Muscle layer of colon (tissue), 2 donors: Measurements from ENCODE around the gene KRT17.

ENCODE experiments used
- H3K27ac ChIP-seq: one replicate; pipeline ENCODE4 v1.7.0; 2013; ENCODE audit warnings: low read depth, mild to moderate bottlenecking, low read length, moderate library complexity
- H3K27me3 ChIP-seq, 2 donors: one replicate each; pipeline ENCODE4 v1.7.0; 2013; ENCODE audit warnings: low read length in 2 of 2, mild to moderate bottlenecking in 2 of 2; ENCODE audit not compliant: insufficient read depth in 2 of 2, control insufficient read depth in 1 of 2
- H3K36me3 ChIP-seq: one replicate; pipeline ENCODE4 v1.7.0; 2013; ENCODE audit warnings: mild to moderate bottlenecking, low read length; ENCODE audit not compliant: insufficient read depth
- H3K4me1 ChIP-seq: one replicate; pipeline ENCODE4 v1.7.0; 2013; ENCODE audit warnings: mild to moderate bottlenecking, low read length; ENCODE audit not compliant: insufficient read depth
- H3K4me3 ChIP-seq, 2 donors: one replicate each; pipeline ENCODE4 v1.7.0; 2013; ENCODE audit warnings: low read length in 2 of 2, low read depth in 1 of 2, mild to moderate bottlenecking in 1 of 2, moderate library complexity in 1 of 2
- H3K9ac ChIP-seq: one replicate; pipeline ENCODE4 v1.7.0; 2013; ENCODE audit warnings: low read length
- H3K9me3 ChIP-seq: one replicate; pipeline ENCODE4 v1.7.0; 2013; ENCODE audit warnings: mild to moderate bottlenecking, low read length
- donor health status: abdominal sarcoma.
- donor health status: Adenocarcinoma of cecum.

Gene KRT17

DNA sequence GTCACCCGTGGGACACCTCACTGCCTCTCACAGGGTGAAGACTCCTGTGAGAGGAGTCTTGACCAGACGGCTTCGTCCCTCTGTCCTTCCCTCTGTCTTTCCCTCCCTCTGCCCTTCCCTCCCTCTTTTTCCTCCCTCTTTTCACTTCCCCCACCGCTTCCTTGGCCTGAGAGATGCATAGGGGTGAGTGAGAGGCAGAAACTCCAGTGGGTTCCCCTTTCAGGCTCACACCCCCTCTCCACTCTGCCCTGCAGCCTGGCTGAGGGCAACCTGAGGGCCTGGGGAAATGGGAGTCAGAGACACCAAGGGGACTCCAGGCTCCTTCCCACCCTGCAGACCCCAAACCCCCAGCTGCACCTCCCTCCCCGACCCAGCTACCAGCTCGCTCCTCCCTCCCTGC is 14.6 kb upstream of the KRT17 start:
- Histone ChIP-seq H3K36me3 (no peaks in the 10 kb centered on the region), H3K9ac (no peak overlapping the region), H3K4me3 (no peak overlapping the region), H3K9me3 (no peaks in the 10 kb centered on the region), H3K27me3 (no peaks in the 10 kb centered on the region), H3K27ac (no peak overlapping the region), H3K4me1 (peaks cover 10% of the 10 kb centered on the region)

- Histone ChIP-seq H3K27ac (no peak overlapping the region), H3K9ac (no peak overlapping the region), H3K4me1 (peaks cover 10% of the 10 kb centered on the region), H3K9me3 (no peaks in the 10 kb centered on the region), H3K27me3 (no peaks in the 10 kb centered on the region), H3K4me3 (no peak overlapping the region), H3K36me3 (no peaks in the 10 kb centered on the region)
These were observed 13.8 kb upstream of the KRT17 start for GRCh38 chr17:41638194-41638593.

DNA sequence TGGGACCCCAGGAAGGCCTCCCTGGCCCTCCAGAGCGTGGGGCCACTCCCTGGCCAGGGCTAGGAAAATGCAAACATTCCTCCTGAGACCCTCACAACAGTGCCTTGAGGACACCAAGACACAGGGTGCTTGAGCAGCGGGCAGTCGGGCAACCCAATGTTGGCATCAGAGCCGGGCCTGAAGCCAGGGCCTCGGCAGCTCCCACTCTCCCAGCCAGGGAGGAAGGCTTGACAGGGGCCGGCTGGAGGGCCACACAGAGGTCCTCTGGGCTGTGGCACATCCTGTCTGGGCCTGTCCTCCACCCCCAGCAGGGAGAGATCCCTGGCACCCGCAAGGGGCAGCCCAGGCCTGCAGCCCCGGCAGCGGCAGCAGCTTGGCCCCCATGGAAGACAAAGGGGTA is 12.3 kb upstream of the KRT17 start:
- Histone ChIP-seq H3K9me3 (no peaks in the 10 kb centered on the region), H3K27ac (no peak overlapping the region), H3K4me1 (peaks cover 10% of the 10 kb centered on the region), H3K36me3 (no peaks in the 10 kb centered on the region), H3K27me3 (no peaks in the 10 kb centered on the region), H3K9ac (no peak overlapping the region), H3K4me3 (no peak overlapping the region)

- Histone ChIP-seq H3K27me3 (no peaks in the 10 kb centered on the region), H3K4me3 (no peak overlapping the region), H3K9ac (no peak overlapping the region), H3K27ac (no peak overlapping the region), H3K4me1 (peaks cover 10% of the 10 kb centered on the region), H3K9me3 (no peaks in the 10 kb centered on the region), H3K36me3 (no peaks in the 10 kb centered on the region)
These were observed 11.0 kb upstream of the KRT17 start for GRCh38 chr17:41635121-41636097.

- H3K36me3 ChIP-seq: no peaks in the 10 kb centered on the region
- H3K27ac ChIP-seq: no peak overlapping the region
- peaks cover 10% of the 10 kb centered on the region for H3K4me1 ChIP-seq
- no peak overlapping the region for H3K4me3 ChIP-seq
- H3K9ac ChIP-seq: no peak overlapping the region
- H3K27me3 ChIP-seq: no peaks in the 10 kb centered on the region
- H3K9me3 ChIP-seq: no peaks in the 10 kb centered on the region
These were observed 10.3 kb upstream of the KRT17 start for GRCh38 chr17:41634639-41635038.

- Histone ChIP-seq H3K4me3 (no peak overlapping the region), H3K27ac (no peak overlapping the region), H3K4me1 (peaks cover 10% of the 10 kb centered on the region), H3K27me3 (no peaks in the 10 kb centered on the region), H3K9ac (no peak overlapping the region), H3K36me3 (no peaks in the 10 kb centered on the region), H3K9me3 (no peaks in the 10 kb centered on the region)
These were observed 9.3 kb upstream of the KRT17 start for GRCh38 chr17:41633556-41634199.

- Histone ChIP-seq H3K27ac (no peak overlapping the region), H3K4me1 (peaks cover 10% of the 10 kb centered on the region), H3K4me3 (no peak overlapping the region), H3K27me3 (no peaks in the 10 kb centered on the region), H3K9ac (no peak overlapping the region), H3K9me3 (no peaks in the 10 kb centered on the region), H3K36me3 (no peaks in the 10 kb centered on the region)
These were observed 8.2 kb upstream of the KRT17 start for GRCh38 chr17:41632482-41633105.

GRCh38 chr17:41631898-41632285 is 7.5 kb upstream of the KRT17 start:
- Histone ChIP-seq H3K4me3 (no peak overlapping the region), H3K27ac (no peak overlapping the region), H3K27me3 (no peaks in the 10 kb centered on the region), H3K9me3 (no peaks in the 10 kb centered on the region), H3K9ac (no peak overlapping the region), H3K36me3 (no peaks in the 10 kb centered on the region), H3K4me1 (peaks cover 10% of the 10 kb centered on the region)

DNA sequence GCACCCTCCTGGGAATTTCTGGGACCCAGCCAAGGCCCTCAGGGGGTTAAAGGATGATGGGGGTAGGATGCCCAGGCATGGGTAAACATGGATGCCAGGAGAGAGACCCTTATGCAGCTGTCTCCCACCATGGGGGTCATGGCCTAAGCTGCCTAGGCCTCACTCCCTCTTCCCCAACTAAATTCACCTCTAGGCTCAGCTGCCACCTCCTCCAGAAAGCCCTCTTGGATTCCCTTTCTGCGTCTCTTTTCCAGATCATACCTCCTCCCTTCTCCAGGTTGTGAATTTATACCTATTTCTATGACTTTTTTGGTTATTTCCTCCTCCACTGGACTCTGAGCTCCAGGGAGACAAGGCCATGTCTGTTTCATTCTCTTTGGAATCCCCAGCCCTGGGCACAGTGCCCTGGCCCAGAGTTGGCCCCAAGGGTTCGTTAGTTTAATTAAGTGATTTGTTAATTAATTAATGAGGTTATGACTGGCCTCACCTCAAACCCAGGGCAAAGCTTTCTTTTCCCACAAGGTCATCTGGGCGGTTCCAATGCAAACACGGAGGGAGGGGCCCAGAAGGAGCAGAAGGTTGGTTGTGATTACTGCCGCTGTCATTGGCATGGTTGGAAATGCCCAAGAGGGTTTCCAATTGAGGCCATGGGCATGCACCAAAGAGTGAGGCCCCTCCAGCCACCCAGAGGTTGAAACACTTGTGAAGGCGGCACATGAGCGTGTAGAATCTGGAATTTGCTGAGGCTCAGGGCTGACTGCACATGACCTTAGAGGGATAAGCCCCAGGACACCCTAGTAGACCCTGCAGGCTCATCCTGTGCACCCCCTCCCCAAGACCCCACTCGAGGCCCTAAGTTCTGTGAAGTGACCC is 6.9 kb upstream of the KRT17 start:
- H3K27me3 ChIP-seq: no peaks in the 10 kb centered on the region
- no peak overlapping the region for H3K9ac ChIP-seq
- no peaks in the 10 kb centered on the region for H3K9me3 ChIP-seq
- H3K36me3 ChIP-seq: no peaks in the 10 kb centered on the region
- H3K27ac ChIP-seq: no peak overlapping the region
- no peak overlapping the region for H3K4me3 ChIP-seq
- peaks cover 10% of the 10 kb centered on the region for H3K4me1 ChIP-seq

- Histone ChIP-seq H3K27me3 (no peaks in the 10 kb centered on the region), H3K27ac (no peak overlapping the region), H3K9ac (no peak overlapping the region), H3K4me1 (peaks cover 3% of the 10 kb centered on the region), H3K9me3 (no peaks in the 10 kb centered on the region), H3K36me3 (no peaks in the 10 kb centered on the region), H3K4me3 (no peak overlapping the region)
These were observed 5.7 kb upstream of the KRT17 start for GRCh38 chr17:41629826-41630670.
